Measurements from ENCODE around the gene RUNX1. TPM values are rescaled to one million over a fixed set of nuclear protein-coding genes. Genes with fewer than 3 reads are reported as not detected.

RUNX1 gene
- total and polyA plus RNA-seq, 10 of the 15 experiments (the other 5 are each of a cell fraction or from before 2014, with no cell fraction given): 0.90 to 15.2 (median 4.1) TPM

DNA sequence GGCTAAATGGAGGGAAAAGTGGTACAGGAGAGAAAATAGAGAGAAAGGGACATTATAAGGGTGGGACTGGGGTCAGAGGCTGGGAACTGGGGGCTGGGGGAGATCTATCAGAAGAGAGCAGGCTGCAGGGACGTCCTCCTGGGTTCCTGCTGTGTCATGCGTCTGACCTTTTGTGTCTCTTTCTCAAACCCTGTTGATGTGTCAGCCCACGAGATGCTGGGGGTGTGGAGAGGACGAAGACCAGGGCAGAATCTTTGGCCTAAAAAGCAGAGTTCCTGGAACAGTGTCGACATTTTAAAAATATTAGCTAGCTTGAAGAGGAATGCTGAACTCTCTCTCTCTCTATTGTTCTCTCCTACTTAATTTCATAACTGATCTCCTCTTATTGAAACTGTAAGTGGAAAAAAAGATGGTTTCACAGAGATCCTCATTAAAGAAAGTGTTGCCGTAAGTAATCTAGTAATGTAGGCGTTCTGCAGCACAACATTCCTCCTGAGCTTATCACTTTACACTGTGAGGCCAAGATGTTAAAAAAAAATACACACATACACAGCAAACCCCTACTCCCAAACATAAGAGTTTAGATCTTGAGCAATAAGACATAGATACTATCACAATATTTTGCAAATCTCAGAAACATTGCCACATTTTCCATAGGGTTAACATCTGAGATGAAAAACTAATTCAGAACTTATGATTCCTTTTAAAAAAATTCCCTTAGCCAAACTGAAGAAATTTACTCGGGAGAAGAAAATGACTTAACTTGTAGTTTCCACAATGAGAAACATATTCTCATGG, 52.6 kb downstream of the RUNX1 start (continued):
- TF ChIP-seq MYC (IDR thresholded peaks at IDR 0.05; ENCODE audit: insufficient read depth, insufficient read length, insufficient replicate concordance, low read length, severe bottlenecking) (no peak), PML (IDR thresholded peaks at IDR 0.05; ENCODE audit: low read length) (no peak), GATAD2B (conservative IDR thresholded peaks at IDR 0.05; ENCODE audit: low read depth) (no peak), SREBF1 (IDR thresholded peaks at IDR 0.05; ENCODE audit: low read length) (no peak), NFYB (IDR thresholded peaks at IDR 0.05; ENCODE audit: insufficient read depth, low read depth, low read length) (no peak), KDM1A (IDR thresholded peaks at IDR 0.05; ENCODE audit: borderline replicate concordance) (no peak)

DNA sequence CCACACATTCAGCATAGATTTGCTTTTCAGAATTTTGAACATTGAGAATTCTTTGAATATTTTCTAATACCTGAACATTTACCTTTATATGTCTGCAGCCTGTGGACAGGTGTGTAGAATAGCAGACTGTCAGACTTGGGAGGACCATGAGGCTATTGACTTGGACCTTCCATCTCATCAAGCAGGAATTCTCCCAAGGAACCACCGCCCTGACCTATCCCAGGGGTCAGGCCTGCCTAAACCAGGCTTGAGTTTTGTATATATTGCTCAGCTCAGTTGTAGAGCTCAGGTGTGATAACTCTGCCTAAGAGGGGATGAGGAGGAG, 53.2 kb downstream of the RUNX1 start:
- no peaks in the 10 kb centered on the region for H3K36me3 ChIP-seq (ENCODE audit: control insufficient read depth in 2 of 2, insufficient read depth in 2 of 2, low read length in 1 of 2)
- CTCF ChIA-PET: no interaction called here
- ATAC-seq (no peak), FAIRE-seq (no peak), DNase-seq (ENCODE audit: low read depth, low spot score) (no peak)
- H3K4me3 ChIP-seq: no peak overlapping the region
- no peak for TF ChIP-seq ZBED1 (IDR thresholded peaks at IDR 0.05; ENCODE audit: borderline replicate concordance)
- TF ChIP-seq ZSCAN29 (IDR thresholded peaks at IDR 0.05): no peak
- no peak for TF ChIP-seq ZNF24 (IDR thresholded peaks at IDR 0.05)
- TF ChIP-seq, protein P1, sequence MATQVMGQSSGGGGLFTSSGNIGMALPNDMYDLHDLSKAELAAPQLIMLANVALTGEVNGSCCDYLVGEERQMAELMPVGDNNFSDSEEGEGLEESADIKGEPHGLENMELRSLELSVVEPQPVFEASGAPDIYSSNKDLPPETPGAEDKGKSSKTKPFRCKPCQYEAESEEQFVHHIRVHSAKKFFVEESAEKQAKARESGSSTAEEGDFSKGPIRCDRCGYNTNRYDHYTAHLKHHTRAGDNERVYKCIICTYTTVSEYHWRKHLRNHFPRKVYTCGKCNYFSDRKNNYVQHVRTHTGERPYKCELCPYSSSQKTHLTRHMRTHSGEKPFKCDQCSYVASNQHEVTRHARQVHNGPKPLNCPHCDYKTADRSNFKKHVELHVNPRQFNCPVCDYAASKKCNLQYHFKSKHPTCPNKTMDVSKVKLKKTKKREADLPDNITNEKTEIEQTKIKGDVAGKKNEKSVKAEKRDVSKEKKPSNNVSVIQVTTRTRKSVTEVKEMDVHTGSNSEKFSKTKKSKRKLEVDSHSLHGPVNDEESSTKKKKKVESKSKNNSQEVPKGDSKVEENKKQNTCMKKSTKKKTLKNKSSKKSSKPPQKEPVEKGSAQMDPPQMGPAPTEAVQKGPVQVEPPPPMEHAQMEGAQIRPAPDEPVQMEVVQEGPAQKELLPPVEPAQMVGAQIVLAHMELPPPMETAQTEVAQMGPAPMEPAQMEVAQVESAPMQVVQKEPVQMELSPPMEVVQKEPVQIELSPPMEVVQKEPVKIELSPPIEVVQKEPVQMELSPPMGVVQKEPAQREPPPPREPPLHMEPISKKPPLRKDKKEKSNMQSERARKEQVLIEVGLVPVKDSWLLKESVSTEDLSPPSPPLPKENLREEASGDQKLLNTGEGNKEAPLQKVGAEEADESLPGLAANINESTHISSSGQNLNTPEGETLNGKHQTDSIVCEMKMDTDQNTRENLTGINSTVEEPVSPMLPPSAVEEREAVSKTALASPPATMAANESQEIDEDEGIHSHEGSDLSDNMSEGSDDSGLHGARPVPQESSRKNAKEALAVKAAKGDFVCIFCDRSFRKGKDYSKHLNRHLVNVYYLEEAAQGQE (IDR thresholded peaks at IDR 0.05; ENCODE audit: low read depth, low read length): no peak
- TF ChIP-seq WRNIP1 (IDR thresholded peaks at IDR 0.05; ENCODE audit: borderline replicate concordance, low read depth, low read length): no peak
- TF ChIP-seq SP1 (IDR thresholded peaks at IDR 0.05; ENCODE audit: low read depth, low read length): no peak
- no peak for TF ChIP-seq POLR2AphosphoS5 (IDR thresholded peaks at IDR 0.05; ENCODE audit: low read length)
- TF ChIP-seq SMARCA5 (IDR thresholded peaks at IDR 0.05): no peak
- TF ChIP-seq FOS (IDR thresholded peaks at IDR 0.05; ENCODE audit: borderline replicate concordance, extremely low read depth, insufficient read length): no peak
- no peak for TF ChIP-seq RB1 (IDR thresholded peaks at IDR 0.05; ENCODE audit: borderline replicate concordance)
- TF ChIP-seq GABPA (IDR thresholded peaks at IDR 0.05; ENCODE audit: low read depth): no peak
- no peak for TF ChIP-seq TARDBP (IDR thresholded peaks at IDR 0.05; ENCODE audit: borderline replicate concordance)
- no peak for TF ChIP-seq NBN (IDR thresholded peaks at IDR 0.05)
- no peak for TF ChIP-seq MEF2A (IDR thresholded peaks at IDR 0.05; ENCODE audit: insufficient read depth, low read depth, low read length)
- TF ChIP-seq ZNF622 (IDR thresholded peaks at IDR 0.05): no peak
- no peak for TF ChIP-seq ASH2L (IDR thresholded peaks at IDR 0.05; ENCODE audit: borderline replicate concordance, low read depth)
- SMC1A ChIA-PET (ENCODE audit: uncharacterized antibody, unreplicated experiment): no interaction called here
- H3K4me1 ChIP-seq (ENCODE audit: control insufficient read depth, insufficient read depth, low read length): peaks cover 4% of the 10 kb centered on the region; the same call in 1 of the 2 replicates
- no peak overlapping the region for H3K4me2 ChIP-seq (ENCODE audit: control insufficient read depth, insufficient read depth)
- H3K9me3 ChIP-seq (replicated peaks; ENCODE audit: control insufficient read depth, insufficient read depth, low read length): no peaks in the 10 kb centered on the region
- no peaks in the 10 kb centered on the region; a peak in 1 of 4 replicates for H3K27me3 ChIP-seq (replicated peaks in 1 of 2; ENCODE audit: control insufficient read depth in 2 of 2, insufficient read depth in 2 of 2, low read length in 1 of 2)
- 48% methylated on average over 1 of the region's 1 CpG for WGBS (ENCODE audit: insufficient coverage, insufficient replicate concordance, low lambda C conversion rate, missing lambda C conversion rate)
- no peaks in the 10 kb centered on the region; the same call in 1 of the 2 replicates for H4K20me1 ChIP-seq (ENCODE audit: control insufficient read depth, insufficient read depth)
- in situ Hi-C loops (cut with MboI): no loop called here
- H3K9ac ChIP-seq (ENCODE audit: control insufficient read depth, insufficient read depth, low read length): no peak overlapping the region
- POLR2A ChIA-PET: no interaction called here
- H3K79me2 ChIP-seq (ENCODE audit: control insufficient read depth, insufficient read depth, low read length): no peaks in the 10 kb centered on the region
- H3K27ac ChIP-seq (ENCODE audit: control insufficient read depth, insufficient read depth): no peak overlapping the region
- no peak overlapping the region for H2AFZ ChIP-seq (ENCODE audit: control insufficient read depth, low read depth, low read length)
- RAD21 ChIA-PET (ENCODE audit: unreplicated experiment): interaction anchor here (1.0 kb wide), 1 partner anchor 22 kb away, joined by 3 read pairs; no protein-coding TSS in a partner anchor
- intact Hi-C loops (cut with micrococcal nuclease; ENCODE audit: unreplicated experiment): no loop called here
- no TSS peak for BruUV-seq (replicated peaks)

Measured in GM12878 (cell line).